ENCODE results near the gene HIC1. TPM values are rescaled to one million over a fixed set of nuclear protein-coding genes. Genes with fewer than 3 reads are reported as not detected.

Gene HIC1
- total and polyA plus RNA-seq, 7 donors: 1.6 to 44.9 (median 10.4) TPM

DNA sequence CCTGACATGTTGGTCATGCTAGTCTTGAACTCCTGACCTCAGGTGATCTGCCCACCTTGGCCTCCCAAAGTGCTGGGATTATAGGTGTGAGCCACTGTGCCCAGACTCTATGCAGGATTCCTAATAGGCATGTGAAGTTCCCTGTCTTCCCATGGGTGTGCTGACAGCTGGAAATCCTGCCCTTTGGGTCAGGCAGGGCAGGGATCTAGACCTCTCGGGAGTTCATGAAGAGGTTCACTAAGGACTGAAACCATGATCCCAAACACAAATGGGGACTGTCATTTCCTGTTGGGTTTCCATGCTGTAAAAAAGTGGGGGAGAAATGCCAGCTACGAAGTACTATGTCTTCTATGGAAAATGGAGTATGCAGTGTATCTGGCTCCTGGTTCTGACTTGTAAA, 52.1 kb downstream of the HIC1 start:
- Histone ChIP-seq H3K9me3 (no peaks in the 10 kb centered on the region), H3K27me3 (no peaks in the 10 kb centered on the region), H3K27ac (peak overlapping the region in 2 of 4 donors; percentile 6 to 18), H3K4me1 (peaks cover 0 to 33% (median 21%) of the 10 kb centered on the region in 4 donors), H3K36me3 (no peaks in the 10 kb centered on the region), H3K4me3 (no peak overlapping the region)
- WGBS, 2 donors: 89 to 92% methylated on average over 2 of the region's 2 CpGs
- intact Hi-C loops (cut with DNase I): no loop called here
- TF ChIP-seq, protein P1, sequence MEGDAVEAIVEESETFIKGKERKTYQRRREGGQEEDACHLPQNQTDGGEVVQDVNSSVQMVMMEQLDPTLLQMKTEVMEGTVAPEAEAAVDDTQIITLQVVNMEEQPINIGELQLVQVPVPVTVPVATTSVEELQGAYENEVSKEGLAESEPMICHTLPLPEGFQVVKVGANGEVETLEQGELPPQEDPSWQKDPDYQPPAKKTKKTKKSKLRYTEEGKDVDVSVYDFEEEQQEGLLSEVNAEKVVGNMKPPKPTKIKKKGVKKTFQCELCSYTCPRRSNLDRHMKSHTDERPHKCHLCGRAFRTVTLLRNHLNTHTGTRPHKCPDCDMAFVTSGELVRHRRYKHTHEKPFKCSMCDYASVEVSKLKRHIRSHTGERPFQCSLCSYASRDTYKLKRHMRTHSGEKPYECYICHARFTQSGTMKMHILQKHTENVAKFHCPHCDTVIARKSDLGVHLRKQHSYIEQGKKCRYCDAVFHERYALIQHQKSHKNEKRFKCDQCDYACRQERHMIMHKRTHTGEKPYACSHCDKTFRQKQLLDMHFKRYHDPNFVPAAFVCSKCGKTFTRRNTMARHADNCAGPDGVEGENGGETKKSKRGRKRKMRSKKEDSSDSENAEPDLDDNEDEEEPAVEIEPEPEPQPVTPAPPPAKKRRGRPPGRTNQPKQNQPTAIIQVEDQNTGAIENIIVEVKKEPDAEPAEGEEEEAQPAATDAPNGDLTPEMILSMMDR (IDR thresholded peaks at IDR 0.05): no peak
- no peak for TF ChIP-seq POLR2A (IDR thresholded peaks at IDR 0.05)
- TF ChIP-seq POLR2AphosphoS5 (IDR thresholded peaks at IDR 0.05): no peak
- no peak for TF ChIP-seq EP300 (IDR thresholded peaks at IDR 0.05)
- DNase-seq: no peak

DNA sequence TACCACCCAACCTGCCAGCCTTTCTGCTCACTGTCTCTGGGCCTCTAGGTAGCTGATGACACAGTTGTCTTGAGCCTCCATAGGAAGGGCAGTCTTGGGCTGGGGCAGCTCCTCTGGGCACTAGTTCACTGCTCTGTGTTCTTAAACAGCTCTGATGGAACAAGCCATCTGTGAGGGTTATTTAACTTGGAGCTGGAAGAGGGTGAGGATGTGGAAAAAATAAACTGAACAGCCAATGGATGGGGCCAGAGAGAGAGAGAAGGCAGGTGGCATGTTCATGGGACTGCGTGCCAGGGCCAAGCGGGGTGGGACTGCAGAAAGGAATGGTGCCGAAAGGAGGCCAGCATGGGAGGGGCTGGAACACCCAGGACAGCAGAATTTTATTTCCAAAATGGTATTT, 52.6 kb downstream of the HIC1 start:
- DNase-seq: no peak
- peaks cover 0 to 30% (median 21%) of the 10 kb centered on the region in 4 donors for H3K4me1 ChIP-seq
- no peak overlapping the region for H3K4me3 ChIP-seq
- H3K27ac ChIP-seq: peak overlapping the region in 1 of 4 donors; percentile 18
- intact Hi-C loops (cut with DNase I): no loop called here
- no peaks in the 10 kb centered on the region for H3K27me3 ChIP-seq
- TF ChIP-seq POLR2A (IDR thresholded peaks at IDR 0.05) (no peak), POLR2AphosphoS5 (IDR thresholded peaks at IDR 0.05) (no peak), EP300 (IDR thresholded peaks at IDR 0.05) (no peak)
- TF ChIP-seq, protein P1 (IDR thresholded peaks at IDR 0.05): no peak
- 81 to 88% methylated on average over 3 of the region's 3 CpGs for WGBS, 2 donors
- no peaks in the 10 kb centered on the region for H3K36me3 ChIP-seq
- H3K9me3 ChIP-seq: no peaks in the 10 kb centered on the region

DNA sequence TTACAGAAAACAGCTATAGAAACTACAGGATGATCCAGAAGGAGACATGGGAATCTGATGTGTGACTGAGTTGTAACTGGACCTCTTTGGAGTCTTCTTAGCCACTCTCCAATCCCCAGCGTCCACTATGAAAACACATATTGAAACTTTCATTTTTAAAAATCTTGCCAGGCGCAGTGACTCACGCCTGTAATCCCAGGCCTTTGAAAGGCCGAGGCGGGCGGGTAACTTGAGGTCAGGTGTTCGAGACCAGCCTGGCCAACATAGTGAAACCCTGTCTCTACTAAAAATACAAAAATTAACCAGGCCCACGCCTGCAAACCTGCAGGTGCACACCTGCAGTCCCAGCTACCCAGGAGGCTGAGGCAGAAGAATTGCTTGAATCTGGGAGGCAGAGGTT, 53.3 kb downstream of the HIC1 start:
- Histone ChIP-seq H3K36me3 (no peaks in the 10 kb centered on the region), H3K27ac (no peak overlapping the region), H3K4me1 (peaks cover 0 to 23% (median 16%) of the 10 kb centered on the region in 4 donors), H3K27me3 (no peaks in the 10 kb centered on the region), H3K9me3 (no peaks in the 10 kb centered on the region), H3K4me3 (no peak overlapping the region)
- 79 to 83% methylated on average over 8 of the region's 8 CpGs for WGBS, 2 donors
- intact Hi-C loops (cut with DNase I): no loop called here
- TF ChIP-seq, protein P1 (IDR thresholded peaks at IDR 0.05): no peak
- TF ChIP-seq POLR2A (IDR thresholded peaks at IDR 0.05) (no peak), EP300 (IDR thresholded peaks at IDR 0.05) (no peak), POLR2AphosphoS5 (IDR thresholded peaks at IDR 0.05) (no peak)
- DNase-seq: no peak

DNA sequence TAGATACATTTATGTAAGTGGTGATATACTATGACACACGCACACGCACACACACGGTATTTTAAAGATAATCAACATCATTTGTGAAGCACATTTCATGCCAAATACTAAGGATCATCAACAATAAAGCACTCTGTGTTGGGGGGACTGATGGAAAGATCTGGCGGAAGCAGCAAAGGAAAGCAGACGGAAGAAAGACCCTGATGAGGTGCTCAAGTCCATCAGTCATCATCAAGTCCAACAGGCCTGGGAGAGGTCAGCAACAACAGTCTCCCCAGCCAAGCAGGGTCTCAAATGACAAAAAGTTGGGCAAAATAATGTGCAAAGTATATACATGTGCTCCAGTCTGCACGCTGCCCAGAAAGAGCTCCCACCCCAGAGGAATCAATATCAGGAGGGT, 55.5 kb downstream of the HIC1 start:
- no peaks in the 10 kb centered on the region for H3K27me3 ChIP-seq
- no peak for DNase-seq
- H3K4me1 ChIP-seq: peaks cover 0 to 14% (median 12%) of the 10 kb centered on the region in 4 donors

More for the DNA sequence above, 55.5 kb downstream of the HIC1 start:
- WGBS, 2 donors: 93 to 96% methylated on average over 6 of the region's 6 CpGs
- H3K9me3 ChIP-seq: no peaks in the 10 kb centered on the region
- intact Hi-C loops (cut with DNase I): no loop called here
- no peak overlapping the region for H3K4me3 ChIP-seq
- H3K36me3 ChIP-seq: no peaks in the 10 kb centered on the region
- H3K27ac ChIP-seq: no peak overlapping the region
- TF ChIP-seq, protein P1 (IDR thresholded peaks at IDR 0.05): no peak
- TF ChIP-seq POLR2A (IDR thresholded peaks at IDR 0.05) (no peak), POLR2AphosphoS5 (IDR thresholded peaks at IDR 0.05) (no peak), EP300 (IDR thresholded peaks at IDR 0.05) (no peak)

All from sigmoid colon (tissue), 7 donors.